NCI-H2081 treated with DMSO at 0.1 percent for 48 hours (cell line): ENCODE data around the gene CCDC15.
"Not testable (repeated sequence)": the region's sequence is repeated elsewhere in the genome, so short reads cannot be mapped to it uniquely, and the experiment has no call there.

ENCODE experiments used
- DNase-seq: peaks from one replicate; lab custom pipeline; 2025; lab: John Stamatoyannopoulos, UW

Gene CCDC15

DNA sequence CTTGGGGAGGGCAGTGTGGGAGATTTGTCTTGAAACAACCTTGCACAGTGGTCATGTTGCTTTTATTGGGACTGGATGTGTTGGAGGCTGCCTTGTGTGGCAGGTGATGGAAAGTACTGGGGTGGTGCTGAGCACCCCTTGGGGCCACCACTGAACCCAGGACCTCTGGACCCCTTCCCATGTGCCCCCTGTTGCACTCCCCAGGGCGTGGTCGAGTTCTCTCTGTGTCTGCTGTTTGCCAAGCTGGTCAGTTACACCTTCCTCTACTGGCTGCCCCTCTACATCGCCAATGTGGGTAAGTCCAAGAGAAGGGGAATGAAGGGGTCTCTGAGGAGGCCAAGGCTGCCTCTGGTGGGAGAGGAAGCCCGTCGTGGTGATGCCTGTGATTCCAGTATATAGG lies 128.0 kb downstream of the CCDC15 start:
- DNase-seq: no peak

DNA sequence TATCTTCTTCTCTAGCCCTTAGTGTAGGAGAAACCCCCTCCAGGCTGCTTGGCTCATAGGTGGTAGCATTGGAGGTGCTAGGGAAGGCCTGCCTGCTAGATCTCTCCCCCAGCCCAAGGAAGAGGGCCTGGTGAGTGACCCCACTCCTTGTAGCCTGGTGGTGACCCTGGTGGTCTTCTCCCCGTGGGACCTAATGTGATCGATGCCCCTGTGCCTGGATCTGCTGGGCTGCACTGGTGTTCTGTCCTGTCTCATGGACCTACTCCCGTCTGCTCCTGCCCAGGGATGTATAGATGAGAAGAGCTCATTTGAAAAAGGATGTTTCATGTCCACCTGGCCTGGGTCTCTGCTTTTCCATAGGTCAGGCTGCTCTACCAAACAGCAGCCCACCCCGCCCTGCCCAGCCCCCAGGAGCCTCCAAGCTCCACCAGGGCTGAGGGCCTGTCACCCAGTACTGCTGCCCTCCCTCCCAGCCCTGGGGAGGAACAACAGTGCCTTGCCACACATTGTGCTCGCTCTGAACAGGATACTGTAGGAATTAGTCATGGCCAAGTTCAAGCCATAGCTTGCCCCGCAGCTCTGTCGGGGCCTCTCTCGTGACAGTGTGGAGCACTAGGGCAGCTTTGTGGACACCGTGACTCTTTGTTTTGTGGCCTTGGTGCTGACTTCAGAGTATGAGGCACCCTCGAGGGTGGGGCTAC lies 128.8 kb downstream of the CCDC15 start:
- DNase-seq: no peak

DNA sequence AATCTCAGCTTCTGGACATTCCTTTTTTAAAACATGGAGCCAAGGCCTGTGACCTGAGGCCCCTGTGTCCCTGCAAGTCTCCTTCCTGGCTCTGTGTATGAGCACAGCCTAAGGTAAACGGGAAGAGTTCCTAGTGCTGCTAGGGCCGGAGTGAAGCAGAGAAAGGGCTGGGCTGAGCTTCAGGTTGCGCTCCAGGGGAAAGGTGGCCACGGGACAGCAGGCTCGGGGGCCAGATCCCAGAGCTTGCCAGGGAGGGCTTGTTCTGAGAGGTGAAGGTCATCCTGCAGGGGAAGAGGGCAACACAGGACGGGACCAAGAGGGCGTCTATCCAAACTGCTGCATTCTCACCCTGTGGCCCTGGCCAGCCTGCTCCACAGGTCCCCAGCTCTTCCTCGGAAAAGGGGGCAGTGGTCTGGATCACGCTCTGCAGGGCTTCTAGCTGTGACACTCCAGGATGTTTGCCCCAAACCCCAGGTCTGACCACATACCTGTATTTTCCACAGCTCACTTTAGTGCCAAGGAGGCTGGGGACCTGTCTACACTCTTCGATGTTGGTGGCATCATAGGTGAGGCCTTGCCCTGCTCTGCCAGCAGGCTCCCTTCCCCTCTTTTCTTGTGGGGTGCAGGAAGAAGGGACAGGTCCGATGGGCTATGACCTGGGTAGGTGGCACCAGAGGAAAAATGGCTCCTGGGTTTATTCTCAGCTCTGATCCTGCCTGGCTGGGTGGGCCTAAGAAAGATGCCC lies 129.5 kb downstream of the CCDC15 start:
- no peak for DNase-seq

DNA sequence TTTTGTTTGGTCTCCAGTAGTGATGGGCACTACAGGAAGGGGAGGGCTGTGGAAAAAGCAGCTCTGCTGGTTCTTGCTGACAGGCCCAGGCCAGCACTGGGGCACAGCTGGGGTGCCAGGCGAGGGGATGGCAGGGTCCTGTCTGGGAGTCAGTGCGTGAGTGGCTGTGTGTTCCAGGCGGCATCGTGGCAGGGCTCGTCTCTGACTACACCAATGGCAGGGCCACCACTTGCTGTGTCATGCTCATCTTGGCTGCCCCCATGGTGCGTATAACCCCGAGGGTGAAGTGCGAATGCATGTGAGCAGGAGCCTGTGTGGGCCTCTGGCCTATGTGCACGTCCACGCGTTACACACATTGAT lies 130.0 kb downstream of the CCDC15 start:
- DNase-seq: no peak

DNA sequence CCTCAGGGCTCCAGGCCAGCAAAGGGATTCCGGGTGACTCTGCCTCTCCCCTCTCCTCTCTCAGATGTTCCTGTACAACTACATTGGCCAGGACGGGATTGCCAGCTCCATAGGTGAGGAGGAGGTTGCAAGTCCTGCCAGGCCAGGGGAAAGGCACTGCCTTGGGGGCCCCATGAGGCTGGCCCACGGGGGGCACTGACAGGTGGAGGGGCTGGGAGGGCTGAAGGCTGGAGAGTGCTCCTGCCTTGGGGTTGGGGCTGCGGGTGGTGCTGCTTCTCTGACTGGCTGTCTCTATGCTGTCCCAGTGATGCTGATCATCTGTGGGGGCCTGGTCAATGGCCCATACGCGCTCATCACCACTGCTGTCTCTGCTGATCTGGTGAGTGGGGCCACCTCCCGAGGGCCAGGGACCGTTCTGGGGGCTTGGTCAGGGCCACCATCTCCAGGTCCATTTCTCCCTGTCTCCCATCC lies 130.8 kb downstream of the CCDC15 start:
- no peak for DNase-seq

DNA sequence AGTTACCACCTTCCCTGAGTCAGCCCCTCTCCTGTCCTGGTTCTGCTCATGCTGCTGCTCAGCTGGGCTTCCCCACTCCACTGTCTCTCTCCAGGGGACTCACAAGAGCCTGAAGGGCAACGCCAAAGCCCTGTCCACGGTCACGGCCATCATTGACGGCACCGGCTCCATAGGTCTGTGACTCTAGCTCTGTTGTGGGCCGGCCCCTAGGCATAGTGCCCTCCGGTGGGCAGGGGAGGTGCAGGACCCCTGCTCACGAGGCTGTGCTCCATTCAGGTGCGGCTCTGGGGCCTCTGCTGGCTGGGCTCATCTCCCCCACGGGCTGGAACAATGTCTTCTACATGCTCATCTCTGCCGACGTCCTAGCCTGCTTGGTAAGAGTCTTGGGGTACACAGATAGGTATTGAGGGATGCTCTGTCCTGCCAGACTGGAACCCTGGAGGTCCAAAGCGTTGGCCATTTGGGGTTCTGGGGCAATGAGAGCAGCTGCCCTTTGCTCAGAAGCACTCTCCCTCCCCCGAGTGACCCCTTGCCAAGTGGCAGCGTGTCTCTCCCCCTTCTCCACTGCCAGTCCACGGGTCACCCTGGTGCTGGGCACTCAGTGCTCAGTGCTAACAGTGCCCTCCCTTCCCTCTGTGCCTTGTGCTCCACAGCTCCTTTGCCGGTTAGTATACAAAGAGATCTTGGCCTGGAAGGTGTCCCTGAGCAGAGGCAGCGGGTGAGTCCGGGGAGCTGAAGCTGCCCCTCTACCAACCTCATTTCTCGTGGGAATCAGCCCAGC lies 131.5 kb downstream of the CCDC15 start:
- no peak for DNase-seq

DNA sequence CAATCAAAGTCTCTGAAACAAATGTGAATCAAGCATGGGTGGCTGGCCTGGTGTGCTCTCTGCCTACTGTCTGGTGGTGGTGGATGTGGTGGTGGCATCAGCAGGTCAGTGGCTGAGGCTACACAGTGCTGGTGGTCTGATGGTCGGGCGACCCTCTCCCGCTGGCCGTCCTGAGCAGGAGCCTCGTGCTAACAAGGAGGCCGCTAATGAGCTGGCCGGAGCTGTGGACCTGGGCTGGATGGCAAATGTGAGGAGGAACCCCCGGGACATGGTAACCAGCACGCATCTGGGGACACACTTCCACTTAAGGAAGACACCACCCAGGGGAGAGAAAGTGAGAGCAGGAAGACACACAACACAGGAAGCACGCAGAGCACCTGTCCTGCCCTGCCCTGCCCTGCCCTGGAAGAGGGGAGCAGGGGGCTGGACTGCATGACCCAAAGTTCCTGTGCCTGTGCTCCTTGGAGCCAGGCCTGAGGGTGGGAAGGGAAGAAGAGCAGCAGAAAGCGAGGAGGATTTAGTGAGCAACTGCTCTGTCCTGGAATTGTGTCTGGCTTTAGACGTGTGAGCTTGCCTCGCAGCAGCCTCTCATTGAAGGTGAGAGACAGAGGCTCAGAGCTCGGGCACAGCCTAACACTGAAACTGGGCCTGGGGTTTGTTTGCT lies 132.8 kb downstream of the CCDC15 start:
- no peak for DNase-seq

DNA sequence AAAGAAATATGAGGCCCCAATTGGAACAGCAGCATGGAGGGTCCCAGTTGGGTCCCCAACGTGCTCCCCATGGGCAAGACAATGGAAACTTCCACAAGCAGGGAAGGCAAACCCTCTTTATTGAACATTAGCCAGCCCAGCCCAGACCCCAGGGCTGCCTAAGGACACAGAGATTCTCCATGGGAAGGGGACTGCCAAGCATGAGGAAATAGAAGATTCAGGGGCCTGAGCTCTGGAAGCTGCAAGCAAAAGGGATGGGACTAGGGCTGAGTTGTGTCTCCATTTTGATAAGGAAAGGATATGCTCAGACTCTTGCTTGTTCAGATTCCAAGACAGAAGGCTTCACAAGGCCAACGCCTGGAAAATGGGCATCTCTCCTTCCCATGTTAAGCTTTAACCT lies 134.1 kb downstream of the CCDC15 start:
- no peak for DNase-seq

DNA sequence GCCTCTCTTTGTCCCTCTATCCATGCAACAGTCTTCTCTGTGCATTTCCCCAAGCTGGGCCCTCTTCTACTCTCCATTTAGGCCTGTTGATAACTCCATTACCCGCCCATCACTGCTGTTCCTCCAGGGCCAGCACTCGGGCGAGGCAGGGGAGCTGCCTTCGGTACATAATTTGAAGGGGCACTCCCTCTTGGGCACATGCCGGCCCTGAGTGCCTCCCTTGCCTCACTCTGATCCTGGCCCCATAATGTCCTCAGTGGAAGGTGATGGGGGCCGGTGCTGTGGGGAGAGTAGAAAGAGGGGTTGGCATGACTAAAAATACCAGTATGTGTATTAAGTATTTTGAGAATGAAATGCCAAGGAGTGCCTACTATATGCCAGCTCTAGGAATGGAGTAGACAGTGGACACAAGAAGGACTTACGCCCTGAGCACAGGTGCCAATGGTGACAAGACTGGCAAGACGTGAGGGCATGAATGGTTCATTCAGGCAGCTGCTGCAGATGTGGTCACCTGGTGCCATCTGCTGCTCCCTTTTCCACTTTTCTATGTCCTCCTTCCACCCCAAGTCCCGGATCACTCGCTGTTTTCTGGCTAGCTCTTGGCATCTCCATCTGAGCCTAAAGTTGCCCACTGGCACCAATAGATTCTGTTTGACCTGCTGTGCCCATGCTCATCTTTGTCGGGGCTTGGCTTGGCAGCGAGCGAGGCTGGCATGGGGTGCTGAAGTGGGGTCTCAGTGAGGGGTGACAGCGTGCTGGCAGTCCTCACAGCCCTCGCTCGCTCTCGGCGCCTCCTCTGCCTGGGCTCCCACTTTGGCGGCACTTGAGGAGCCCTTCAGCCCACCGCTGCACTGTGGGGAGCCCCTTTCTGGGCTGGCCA lies 134.8 kb downstream of the CCDC15 start:
- no peak for DNase-seq

DNA sequence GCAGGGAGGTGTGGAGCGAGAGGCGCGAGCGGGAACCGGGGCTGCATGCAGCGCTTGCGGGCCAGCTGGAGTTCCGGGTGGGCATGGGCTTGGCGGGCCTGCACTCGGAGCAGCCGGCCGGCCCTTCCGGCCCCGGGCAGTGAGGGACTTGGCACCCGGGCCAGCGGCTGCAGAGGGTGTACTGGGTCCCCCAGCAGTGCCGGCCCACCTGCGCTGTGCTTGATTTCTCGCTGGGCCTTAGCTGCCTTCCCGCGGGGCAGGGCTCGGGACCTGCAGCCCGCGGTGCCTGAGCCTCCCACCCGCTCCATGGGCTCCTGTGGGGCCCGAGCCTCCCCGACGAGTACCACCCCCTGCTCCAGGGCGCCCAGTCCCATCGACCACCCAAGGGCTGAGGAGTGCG lies 135.5 kb downstream of the CCDC15 start:
- not testable (repeated sequence) for DNase-seq

DNA sequence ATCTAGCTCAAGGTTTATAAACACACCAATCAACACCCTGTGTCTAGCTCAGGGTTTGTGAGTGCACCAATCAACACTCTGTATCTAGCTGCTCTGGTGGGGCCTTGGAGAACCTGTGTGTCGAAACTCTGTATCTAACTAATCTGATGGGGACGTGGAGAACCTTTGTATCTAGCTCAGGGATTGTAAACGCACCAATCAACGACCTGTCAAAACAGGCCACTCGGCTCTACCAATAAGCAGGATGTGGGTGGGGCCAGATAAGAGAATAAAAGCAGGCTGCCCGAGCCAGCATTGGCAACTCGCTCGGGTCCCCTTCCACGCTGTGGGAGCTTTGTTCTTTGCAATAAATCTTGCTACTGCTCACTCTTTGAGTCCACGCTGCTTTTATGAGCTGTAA lies 136.1 kb downstream of the CCDC15 start:
- DNase-seq: not testable (repeated sequence)

DNA sequence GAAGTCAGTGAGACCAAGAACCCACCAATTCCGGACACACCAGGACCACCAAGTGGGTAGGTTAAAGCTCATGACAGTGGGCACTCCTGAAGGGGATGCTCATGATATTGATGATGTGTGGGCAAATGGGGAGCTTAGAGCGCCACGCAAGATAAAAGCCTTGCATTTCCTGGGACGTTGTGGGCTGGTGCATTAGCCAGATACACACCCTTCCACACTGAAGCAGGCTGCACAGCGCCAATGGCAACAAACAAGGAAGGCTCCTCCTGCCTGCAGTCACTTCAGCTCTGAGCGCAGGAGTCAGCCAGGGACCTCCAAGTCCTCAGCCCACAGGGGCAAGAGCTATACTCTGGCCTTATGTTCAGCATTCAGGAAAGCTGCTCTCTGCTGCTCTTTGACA lies 136.8 kb downstream of the CCDC15 start:
- no peak for DNase-seq
